ENCODE results near the gene YWHAH.

The YWHAH gene

DNA sequence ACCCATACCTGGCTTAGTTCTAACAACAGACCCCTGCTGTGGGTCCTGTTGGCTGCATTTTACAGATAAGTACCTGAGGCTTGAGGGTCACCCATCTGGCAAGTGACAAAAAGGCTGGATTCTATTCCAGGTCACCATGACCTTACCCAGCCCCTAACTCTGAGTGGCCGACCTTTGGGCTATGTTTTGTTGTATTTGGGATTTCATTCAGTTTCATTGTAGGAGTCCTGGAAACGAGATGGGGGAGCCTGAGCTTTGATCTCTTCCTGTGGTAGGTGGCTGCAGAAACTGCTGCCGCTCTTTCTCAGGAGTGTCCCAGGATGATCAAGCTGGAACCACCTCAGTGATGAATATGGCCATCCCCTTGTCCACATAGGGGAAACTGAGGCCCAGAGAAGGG lies 24.6 kb upstream of the YWHAH start:
- no peaks in the 10 kb centered on the region for H3K9me3 ChIP-seq (ENCODE audit: insufficient read depth, low read length, severe bottlenecking)
- no peaks in the 10 kb centered on the region for H3K79me2 ChIP-seq (ENCODE audit: insufficient read depth, low read length)
- H4K20me1 ChIP-seq (ENCODE audit: insufficient read depth, low read length): no peaks in the 10 kb centered on the region
- TF ChIP-seq CTCF (IDR thresholded peaks at IDR 0.05; ENCODE audit: borderline replicate concordance, extremely low read depth, low read length, poor library complexity, severe bottlenecking) (no peak), EZH2 (IDR thresholded peaks at IDR 0.05; ENCODE audit: borderline replicate concordance, low read depth, low read length, severe bottlenecking) (no peak)
- ATAC-seq (ENCODE audit: insufficient read depth, low read depth) (no peak), DNase-seq (no peak)
- H3K36me3 ChIP-seq (ENCODE audit: insufficient read depth, low read length): no peaks in the 10 kb centered on the region
- H3K27me3 ChIP-seq (ENCODE audit: insufficient read depth, low read length, poor library complexity): no peaks in the 10 kb centered on the region
- H3K27ac ChIP-seq (ENCODE audit: low read length): no peak overlapping the region
- H2AFZ ChIP-seq (ENCODE audit: low read depth, low read length): no peak overlapping the region
- H3K9ac ChIP-seq (ENCODE audit: low read depth, low read length): no peak overlapping the region
- no peaks in the 10 kb centered on the region for H3K4me1 ChIP-seq (ENCODE audit: insufficient read depth, low read length)
- no peak overlapping the region for H3K4me2 ChIP-seq (ENCODE audit: insufficient read depth, low read length)
- no peak overlapping the region for H3K4me3 ChIP-seq (ENCODE audit: low read depth in 1 of 2, low read length in 2 of 2)

- ATAC-seq (ENCODE audit: insufficient read depth, low read depth): no peak
- Histone ChIP-seq H3K27me3 (ENCODE audit: insufficient read depth, low read length, poor library complexity) (no peaks in the 10 kb centered on the region), H3K27ac (ENCODE audit: low read length) (no peak overlapping the region), H3K9ac (ENCODE audit: low read depth, low read length) (no peak overlapping the region), H3K36me3 (ENCODE audit: insufficient read depth, low read length) (no peaks in the 10 kb centered on the region), H4K20me1 (ENCODE audit: insufficient read depth, low read length) (no peaks in the 10 kb centered on the region), H3K4me1 (ENCODE audit: insufficient read depth, low read length) (no peaks in the 10 kb centered on the region), H3K4me3 (ENCODE audit: low read depth in 1 of 2, low read length in 2 of 2) (no peak overlapping the region), H3K4me2 (ENCODE audit: insufficient read depth, low read length) (no peak overlapping the region), H3K79me2 (ENCODE audit: insufficient read depth, low read length) (no peaks in the 10 kb centered on the region), H3K9me3 (ENCODE audit: insufficient read depth, low read length, severe bottlenecking) (no peaks in the 10 kb centered on the region), H2AFZ (ENCODE audit: low read depth, low read length) (no peak overlapping the region)
- no peak for DNase-seq
- no peak for TF ChIP-seq EZH2 (IDR thresholded peaks at IDR 0.05; ENCODE audit: borderline replicate concordance, low read depth, low read length, severe bottlenecking)
- no peak for TF ChIP-seq CTCF (IDR thresholded peaks at IDR 0.05; ENCODE audit: borderline replicate concordance, extremely low read depth, low read length, poor library complexity, severe bottlenecking)
Observed at GRCh38 chr22:31920306-31920705, 24.0 kb upstream of the YWHAH start.

DNA sequence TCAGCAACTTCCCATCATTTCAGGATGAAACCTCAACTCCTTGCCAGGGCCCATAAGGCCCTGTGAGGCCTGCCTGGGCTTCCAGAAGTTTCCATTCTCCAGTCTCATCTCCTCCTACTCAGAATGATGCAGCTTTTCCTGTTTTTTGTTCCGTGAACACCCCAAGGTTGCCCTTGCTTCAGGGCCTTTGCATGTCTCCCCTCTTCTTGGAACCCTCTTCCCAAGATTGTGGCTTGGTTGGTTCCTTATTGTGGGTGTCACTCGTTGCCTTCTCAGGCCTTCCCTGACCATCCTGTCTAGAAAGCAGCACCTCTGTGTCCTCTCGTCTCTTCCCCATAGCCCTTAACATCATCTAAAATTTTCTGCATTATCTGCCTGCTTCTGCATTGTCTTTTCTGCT lies 23.2 kb upstream of the YWHAH start:
- H3K27ac ChIP-seq (ENCODE audit: low read length): no peak overlapping the region
- DNase-seq (no peak), ATAC-seq (ENCODE audit: insufficient read depth, low read depth) (no peak)
- TF ChIP-seq EZH2 (IDR thresholded peaks at IDR 0.05; ENCODE audit: borderline replicate concordance, low read depth, low read length, severe bottlenecking) (no peak), CTCF (IDR thresholded peaks at IDR 0.05; ENCODE audit: borderline replicate concordance, extremely low read depth, low read length, poor library complexity, severe bottlenecking) (no peak)
- no peaks in the 10 kb centered on the region for H3K27me3 ChIP-seq (ENCODE audit: insufficient read depth, low read length, poor library complexity)
- H2AFZ ChIP-seq (ENCODE audit: low read depth, low read length): no peak overlapping the region
- H3K4me1 ChIP-seq (ENCODE audit: insufficient read depth, low read length): no peaks in the 10 kb centered on the region
- H3K4me3 ChIP-seq (ENCODE audit: low read depth in 1 of 2, low read length in 2 of 2): no peak overlapping the region
- no peak overlapping the region for H3K4me2 ChIP-seq (ENCODE audit: insufficient read depth, low read length)
- no peak overlapping the region for H3K9ac ChIP-seq (ENCODE audit: low read depth, low read length)
- H3K9me3 ChIP-seq (ENCODE audit: insufficient read depth, low read length, severe bottlenecking): no peaks in the 10 kb centered on the region
- no peaks in the 10 kb centered on the region for H3K36me3 ChIP-seq (ENCODE audit: insufficient read depth, low read length)
- H3K79me2 ChIP-seq (ENCODE audit: insufficient read depth, low read length): no peaks in the 10 kb centered on the region
- no peaks in the 10 kb centered on the region for H4K20me1 ChIP-seq (ENCODE audit: insufficient read depth, low read length)

DNA sequence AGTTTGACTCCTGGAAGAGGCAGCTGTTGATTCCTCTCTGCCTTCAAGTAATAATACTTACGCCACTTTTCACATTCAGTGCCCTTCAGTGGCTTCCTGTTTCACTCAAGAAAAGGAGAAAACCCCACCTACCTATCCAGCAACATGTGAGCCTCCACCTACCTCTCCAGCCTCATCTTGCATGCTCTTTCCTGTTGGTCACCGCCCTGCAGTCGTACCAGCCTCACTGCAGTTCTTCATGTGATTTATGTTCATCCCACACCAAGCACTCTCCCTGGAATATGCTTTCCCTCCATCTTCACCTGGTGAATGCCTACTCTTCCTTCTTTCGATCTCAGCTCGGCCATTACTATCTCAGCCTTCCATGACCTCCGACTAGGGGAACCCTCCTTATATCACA lies 21.8 kb upstream of the YWHAH start:
- H3K27me3 ChIP-seq (ENCODE audit: insufficient read depth, low read length, poor library complexity): no peaks in the 10 kb centered on the region
- no peaks in the 10 kb centered on the region for H3K4me1 ChIP-seq (ENCODE audit: insufficient read depth, low read length)
- TF ChIP-seq CTCF (IDR thresholded peaks at IDR 0.05; ENCODE audit: borderline replicate concordance, extremely low read depth, low read length, poor library complexity, severe bottlenecking): no peak
- no peak for TF ChIP-seq EZH2 (IDR thresholded peaks at IDR 0.05; ENCODE audit: borderline replicate concordance, low read depth, low read length, severe bottlenecking)
- no peak overlapping the region for H2AFZ ChIP-seq (ENCODE audit: low read depth, low read length)
- H3K27ac ChIP-seq (ENCODE audit: low read length): no peak overlapping the region
- H3K9me3 ChIP-seq (ENCODE audit: insufficient read depth, low read length, severe bottlenecking): no peaks in the 10 kb centered on the region
- no peak overlapping the region for H3K9ac ChIP-seq (ENCODE audit: low read depth, low read length)
- no peaks in the 10 kb centered on the region for H3K36me3 ChIP-seq (ENCODE audit: insufficient read depth, low read length)
- H4K20me1 ChIP-seq (ENCODE audit: insufficient read depth, low read length): no peaks in the 10 kb centered on the region
- H3K4me2 ChIP-seq (ENCODE audit: insufficient read depth, low read length): no peak overlapping the region
- no peak overlapping the region for H3K4me3 ChIP-seq (ENCODE audit: low read depth in 1 of 2, low read length in 2 of 2)
- H3K79me2 ChIP-seq (ENCODE audit: insufficient read depth, low read length): no peaks in the 10 kb centered on the region
- DNase-seq: no peak
- ATAC-seq (ENCODE audit: insufficient read depth, low read depth): no peak

Data from DND-41 (cell line).